Measurements from ENCODE around the gene GTPBP3. TPM values are rescaled to one million over a fixed set of nuclear protein-coding genes. Genes with fewer than 3 reads are reported as not detected.
"Not testable (repeated sequence)": the region's sequence is repeated elsewhere in the genome, so short reads cannot be mapped to it uniquely, and the experiment has no call there.

GTPBP3 gene
- total RNA-seq, 1 donor from 2014 or later = 22.0 TPM

DNA sequence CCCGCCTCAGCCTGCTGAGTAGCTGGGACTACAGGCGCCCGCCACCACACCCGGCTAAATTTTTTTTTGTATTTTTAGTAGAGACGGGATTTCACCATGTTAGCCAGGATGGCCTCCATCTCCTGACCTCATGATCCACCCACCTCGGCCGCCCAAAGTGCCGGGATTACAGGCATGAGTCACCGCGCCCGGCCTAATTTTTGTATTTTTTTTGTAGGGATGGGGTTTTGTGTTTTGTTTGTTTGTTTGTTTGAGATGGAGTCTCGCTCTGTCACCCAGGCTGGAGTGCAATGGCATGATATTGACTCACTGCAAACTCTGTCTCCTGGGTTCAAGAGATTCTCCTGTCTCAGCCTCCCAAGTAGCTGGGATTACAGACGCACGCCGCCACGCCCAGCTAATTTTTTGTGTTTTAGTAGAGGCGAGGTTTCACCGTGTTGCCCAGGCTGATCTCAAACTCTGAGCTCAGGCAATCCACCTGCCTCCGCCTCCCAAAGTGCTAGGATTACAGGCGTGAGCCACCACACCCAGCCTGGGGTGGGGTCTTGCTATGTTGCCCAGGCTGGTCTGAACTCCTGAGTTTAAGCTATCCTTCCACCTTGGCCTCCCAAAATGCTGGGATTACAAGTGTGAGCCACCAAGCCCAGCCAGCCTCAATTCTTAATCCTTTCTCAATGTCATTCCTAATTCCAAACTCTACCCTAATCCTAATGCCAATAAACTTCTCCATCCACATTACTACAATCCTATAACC is 26.7 kb downstream of the GTPBP3 start:
- intact Hi-C loops (cut with DNase I); DNase-seq (ENCODE audit: low spot score); ATAC-seq: not testable (repeated sequence)

DNA sequence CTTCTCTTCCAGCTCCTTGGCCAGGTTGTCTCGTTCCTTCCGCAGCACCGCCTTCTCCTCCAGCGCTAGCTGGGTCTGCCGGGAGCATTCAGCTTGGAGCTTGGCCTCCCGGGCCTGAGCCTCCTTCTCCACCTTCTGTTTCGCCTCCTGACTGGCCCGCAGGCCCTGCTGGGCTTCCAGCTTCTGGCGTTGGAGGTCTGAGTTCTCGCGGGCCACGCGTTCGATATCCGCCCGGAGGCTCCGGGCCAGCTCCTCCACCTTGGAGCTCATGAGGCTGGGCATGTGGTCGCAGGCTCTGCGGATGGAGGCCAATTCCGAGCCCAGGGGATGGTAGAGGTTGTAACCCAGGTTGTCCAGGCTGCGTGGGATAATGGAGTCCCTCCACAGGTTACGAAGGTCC is 28.0 kb downstream of the GTPBP3 start:
- ATAC-seq (no peak), DNase-seq (ENCODE audit: low spot score) (no peak)
- intact Hi-C loops (cut with DNase I) = no loop called here

DNA sequence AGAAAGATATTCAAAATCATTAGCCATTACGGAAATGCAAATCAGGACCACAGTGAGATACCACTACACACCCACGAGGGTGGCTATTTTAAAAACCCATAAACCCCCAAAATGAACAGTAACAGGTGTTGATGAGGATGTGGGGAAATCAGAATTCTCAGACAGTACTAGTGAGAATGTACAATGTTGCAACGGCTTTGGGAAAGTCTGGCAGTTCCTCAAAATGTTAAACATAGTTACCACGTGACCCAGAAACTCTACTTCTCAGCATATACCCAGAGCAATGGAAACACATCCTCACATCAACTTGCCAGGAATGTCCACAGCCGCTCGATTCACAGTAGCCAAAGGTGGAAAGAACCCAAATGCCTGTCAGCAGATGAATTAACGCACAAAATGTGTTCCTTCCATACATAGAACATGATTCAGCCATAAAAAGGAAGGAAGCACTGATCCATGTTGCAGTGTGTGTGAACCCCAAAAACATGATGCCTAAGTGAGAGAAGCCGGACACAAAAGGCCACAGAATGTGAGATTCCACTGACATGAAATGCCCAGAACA is 32.8 kb downstream of the GTPBP3 start:
- ATAC-seq (peak; percentile 62), DNase-seq (ENCODE audit: low spot score) (no peak)
- intact Hi-C loops (cut with DNase I) = no loop called here

DNA sequence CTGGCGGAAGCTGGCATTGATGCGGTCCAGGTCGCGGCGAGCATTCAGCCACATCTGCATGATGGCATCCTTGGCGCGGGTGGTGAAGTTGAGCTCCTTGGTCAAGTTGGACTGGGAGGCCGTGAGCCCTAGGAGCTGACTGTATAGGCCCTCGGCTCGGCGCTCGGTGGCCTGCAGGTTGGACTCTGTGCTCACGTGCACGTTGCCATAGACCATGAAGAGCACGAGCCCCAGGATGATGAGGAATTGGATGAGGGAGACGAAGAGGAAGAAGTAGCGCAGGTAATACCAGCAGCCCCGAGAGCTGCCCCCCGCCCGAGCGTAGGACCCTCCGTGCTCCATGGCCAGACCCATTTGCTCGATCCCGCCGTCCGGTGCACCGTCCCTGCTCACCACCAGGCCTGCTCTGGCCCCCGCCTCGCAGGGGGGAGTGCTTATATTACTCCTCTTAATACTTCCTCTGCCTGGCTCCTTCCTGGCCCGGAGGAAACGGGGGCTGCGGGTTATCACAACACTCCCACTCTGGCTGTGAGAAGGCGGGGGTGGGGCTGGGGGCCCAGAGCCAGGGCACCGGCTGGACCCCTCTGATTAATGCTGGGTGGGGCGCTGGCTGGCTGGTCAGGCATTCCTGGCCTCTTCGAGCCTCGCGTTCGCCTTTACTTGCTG is 39.7 kb downstream of the GTPBP3 start, which contains the start of gene PLVAP:
Gene PLVAP, minus strand, starts transcription at position 408 of the 666 bp plus-strand sequence. Its CDS starts 54 bp downstream, at position 354.
- DNase-seq (ENCODE audit: low spot score) (no peak), ATAC-seq (peak; percentile 28)
- intact Hi-C loops (cut with DNase I) = no loop called here

DNA sequence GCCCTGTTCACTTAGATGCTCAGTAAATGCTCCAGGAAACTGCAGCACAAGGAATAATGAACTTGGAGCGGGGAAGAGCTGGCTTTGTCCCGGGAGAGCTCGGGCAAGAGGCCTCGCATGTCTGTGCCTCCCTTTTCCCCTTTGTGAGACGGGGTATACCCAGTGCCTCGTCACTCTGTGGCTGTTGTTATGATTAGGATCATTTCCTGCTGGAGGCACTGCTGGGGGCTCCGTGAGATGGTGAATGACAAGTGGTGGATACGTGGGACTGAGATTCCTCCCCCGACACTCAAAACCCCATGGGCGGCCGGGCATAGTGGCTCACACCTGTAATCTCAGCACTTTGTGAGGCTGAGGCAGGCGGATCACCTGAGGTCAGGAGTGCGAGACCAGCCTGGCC is 40.9 kb downstream of the GTPBP3 start:
- intact Hi-C loops (cut with DNase I) = no loop called here
- no peak for ATAC-seq
- DNase-seq (ENCODE audit: low spot score) = no peak

DNA sequence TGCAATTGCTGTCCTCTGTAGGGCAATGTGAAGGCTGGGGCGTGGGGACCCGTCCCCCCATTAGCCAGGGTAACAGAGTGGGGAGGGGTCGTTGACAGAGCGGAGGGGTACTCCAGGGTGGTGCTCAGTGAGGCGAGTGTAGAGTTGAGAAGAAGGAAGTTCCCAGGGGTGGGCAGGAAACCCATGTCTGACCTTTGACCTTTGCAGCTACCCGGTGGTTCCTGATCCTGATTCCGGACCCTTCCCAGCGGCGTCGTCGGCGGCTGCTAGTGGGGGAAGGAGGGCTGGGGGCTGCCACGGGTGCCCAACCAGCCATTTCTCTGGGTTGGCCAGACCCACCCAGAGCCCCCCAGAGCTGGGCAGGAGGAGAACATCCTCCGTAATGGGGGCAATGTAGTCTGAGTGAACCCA is 41.9 kb downstream of the GTPBP3 start:
- ATAC-seq = no peak
- intact Hi-C loops (cut with DNase I) = no loop called here
- no peak for DNase-seq (ENCODE audit: low spot score)

DNA sequence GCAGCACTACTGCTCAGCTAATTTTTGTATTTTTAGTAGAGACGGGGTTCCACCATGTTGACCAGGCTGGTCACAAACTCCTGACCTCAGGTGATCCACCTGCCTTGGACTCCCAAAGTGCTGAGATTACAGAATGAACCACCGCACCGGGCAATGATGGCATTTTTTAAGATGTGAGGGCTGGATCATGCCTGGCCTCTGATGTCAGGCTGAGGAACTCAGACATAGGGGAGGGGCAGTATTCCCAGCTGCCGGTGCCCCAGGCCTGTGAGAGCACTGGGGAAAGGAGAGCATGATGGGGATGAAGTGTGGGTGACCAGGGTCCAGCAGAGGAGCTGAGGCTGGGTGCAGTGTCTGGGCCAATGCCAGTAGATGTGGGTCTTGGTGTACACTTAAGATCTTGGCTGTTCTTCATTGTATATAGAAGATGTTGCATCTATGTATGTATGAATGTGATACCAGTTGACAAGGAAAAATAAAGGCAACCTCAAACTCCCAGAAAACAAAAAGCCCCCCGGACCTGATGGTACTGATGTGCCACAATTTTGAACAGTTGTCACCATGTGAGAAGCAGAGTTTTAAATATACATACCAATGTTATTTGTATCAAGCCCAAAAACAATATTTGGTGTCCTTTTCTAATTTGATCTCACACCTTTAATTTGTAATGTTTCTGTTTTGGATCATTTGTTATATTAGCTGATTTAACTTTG is 43.2 kb downstream of the GTPBP3 start:
- intact Hi-C loops (cut with DNase I) = loop anchor here (5.0 to 10.0 kb wide), 2 partner anchors 33 to 86 kb away; no protein-coding TSS in a partner anchor
- ATAC-seq = no peak
- no peak for DNase-seq (ENCODE audit: low spot score)

DNA sequence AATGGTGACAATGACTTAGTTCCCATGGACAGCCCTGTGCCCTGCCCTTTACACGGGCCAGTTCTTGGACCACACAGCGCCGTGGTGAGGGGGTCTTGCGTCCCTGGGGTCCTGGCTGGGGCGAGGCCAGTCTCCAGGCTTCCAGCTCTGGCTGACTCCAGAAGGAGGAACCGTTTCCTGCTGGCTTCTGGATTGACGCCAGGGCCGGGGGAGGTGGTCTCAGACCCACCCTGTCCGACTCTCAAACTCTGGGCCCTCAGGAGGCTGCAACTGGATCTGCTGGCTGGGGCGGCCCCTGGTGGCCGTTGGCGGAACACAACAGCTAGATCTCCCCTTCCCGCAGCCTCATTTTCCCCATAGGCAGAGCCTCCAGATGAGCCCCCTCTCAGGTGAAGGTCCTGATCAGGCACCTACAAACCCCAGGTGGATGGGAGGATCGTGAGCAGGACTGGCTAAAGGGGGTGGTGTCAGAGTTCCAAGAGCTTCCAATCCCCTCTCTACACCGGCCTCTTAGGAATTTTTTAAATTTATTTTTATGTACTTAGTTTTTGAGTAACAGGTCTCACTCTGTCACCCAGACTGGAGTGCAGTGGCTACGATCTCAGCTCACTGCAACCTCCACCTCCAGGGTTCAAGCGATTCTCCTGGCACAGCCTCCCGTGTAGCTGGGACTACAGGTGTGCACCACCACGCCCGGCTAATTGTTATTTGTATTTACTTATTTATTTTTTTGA is 48.7 kb downstream of the GTPBP3 start:
- DNase-seq (ENCODE audit: low spot score) (peak; percentile 74), ATAC-seq (peak; percentile 60)
- intact Hi-C loops (cut with DNase I) = loop anchor here (10.0 kb wide), 1 partner anchor 91 kb away; no protein-coding TSS in a partner anchor

DNA sequence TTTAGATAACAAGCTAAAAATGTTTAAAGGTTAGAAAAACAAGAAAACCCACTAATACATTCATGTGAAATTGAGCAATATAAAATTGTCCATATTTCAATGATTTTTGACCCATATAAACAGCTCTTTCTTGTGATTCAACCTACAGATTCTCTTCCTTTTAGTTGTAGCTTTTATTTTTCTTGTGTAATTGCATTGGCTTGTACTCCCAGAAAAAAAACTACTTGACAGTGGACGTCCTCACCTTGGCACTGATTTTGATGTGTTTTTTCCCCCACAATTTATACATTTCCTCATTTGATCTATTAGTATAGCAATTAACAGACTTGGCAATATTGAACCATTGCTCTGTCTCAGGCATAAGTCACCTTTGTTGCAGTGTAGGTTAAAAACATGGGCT is 51.9 kb downstream of the GTPBP3 start:
- ATAC-seq (no peak), DNase-seq (ENCODE audit: low spot score) (no peak)
- intact Hi-C loops (cut with DNase I) = loop anchor here (10.0 kb wide), 1 partner anchor 94 kb away; no protein-coding TSS in a partner anchor

DNA sequence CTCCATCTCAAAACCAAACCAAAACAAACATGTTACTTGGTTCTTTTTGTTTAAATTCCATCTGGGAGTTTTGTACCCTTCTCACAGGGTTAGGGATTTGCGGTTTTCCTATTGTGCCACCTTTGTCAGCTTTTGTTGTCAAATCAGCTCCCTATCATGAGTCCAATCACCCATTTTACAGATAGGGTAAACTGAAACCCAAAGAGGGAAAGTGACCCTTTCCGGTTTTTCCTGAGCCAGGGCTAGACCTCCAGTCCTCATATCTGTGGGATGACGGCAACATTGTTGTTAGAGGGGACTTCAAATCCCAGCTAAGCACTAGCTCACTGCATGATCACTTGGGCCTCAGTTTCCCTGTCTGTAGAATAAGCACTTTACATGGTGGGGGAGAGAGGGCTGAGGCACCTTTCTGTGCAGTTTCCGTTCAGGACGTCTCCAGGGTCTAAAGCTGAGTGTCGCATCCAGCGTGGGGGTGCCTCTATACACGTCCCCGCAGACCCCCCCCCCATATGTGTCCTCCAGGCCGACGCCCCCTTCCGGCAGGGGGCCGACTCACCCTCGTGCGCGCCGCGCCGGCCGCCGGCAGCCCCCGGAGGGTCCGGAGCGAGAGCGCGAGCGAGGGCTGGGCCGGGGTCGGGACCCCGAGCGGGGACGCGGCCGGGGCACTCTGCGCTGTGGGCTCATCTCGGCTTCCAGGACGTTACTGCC is 52.8 kb downstream of the GTPBP3 start:
- ATAC-seq = peak; percentile 3
- intact Hi-C loops (cut with DNase I) = loop anchor here (10.0 kb wide), 1 partner anchor 95 kb away; no protein-coding TSS in a partner anchor

DNA sequence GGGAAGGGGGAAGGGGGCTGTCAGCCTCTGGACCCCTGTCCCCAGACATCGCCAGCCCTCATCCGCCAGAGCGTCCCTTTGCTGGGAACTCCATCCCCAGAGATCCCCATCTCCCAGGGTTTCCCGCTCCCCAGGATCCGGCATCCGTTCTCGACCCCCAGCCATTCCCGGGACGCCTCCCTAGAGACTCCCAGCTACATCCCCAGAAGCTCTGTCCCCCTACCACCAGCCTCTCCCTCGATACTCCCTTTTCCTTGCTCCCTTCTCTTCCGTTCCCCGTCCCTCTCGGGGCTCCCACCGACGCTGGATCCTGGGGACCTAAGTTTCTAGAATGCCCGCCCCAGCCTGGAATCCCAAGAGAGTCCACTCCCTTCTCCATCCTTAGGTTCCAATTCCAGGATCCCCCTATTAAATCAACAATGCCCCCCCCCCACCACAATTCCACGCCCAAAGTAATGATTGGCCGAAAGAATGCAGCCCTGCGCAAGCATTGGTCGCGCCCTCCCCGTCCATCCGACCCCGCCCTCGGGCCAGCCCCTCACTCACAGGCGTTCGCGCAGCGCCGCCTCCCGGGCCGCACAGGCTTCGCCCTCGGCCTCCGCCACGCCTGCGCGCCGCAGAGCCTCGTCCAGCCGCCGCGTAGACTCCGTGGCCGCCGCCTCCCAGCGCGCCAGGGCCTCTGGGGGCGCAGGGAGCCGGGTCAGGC is 53.5 kb downstream of the GTPBP3 start:
- intact Hi-C loops (cut with DNase I) = no loop called here
- peak; percentile 92 for DNase-seq (ENCODE audit: low spot score)
- ATAC-seq = peak; percentile 96

More for the DNA sequence above, 52.8 kb downstream of the GTPBP3 start:
- no peak for DNase-seq (ENCODE audit: low spot score)

DNA sequence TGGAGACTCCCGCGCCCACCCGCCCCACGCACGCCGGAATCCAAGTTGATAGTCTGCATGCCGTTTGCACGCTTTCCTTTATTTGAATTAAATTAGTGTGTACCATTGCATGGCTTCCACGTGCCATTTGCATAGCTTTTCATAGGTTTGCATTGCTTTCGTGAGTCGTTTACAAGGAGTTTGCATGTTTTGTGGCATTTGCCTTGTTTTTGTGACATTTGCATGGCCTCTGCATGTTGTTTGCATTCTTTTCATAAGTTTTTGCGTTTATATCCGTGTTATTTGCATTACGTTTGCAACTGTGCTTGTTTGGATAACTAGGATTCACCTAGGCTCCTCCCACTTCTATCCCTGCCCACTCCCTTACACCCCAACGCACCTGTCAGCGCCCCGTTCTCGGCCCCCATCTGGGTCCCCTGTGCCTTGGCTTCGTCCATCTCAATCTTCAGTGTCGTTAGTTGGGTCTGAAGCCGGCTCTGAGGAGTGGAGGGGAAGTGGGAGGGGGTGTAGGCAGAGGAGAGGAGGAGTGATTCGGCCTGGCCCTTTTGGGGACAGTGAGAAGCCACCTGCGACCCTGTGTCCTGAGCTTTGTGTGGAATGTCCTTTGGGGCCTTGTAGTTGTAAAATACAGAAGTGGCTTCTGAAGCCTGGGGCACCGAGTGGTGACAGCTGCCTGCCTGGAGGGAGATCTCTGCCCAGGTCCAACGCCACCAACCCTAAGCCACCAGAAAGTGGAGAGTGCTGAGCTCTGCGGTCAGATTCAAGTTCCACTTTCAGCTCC is 54.2 kb downstream of the GTPBP3 start:
- intact Hi-C loops (cut with DNase I) = no loop called here
- peak; percentile 5 for ATAC-seq
- no peak for DNase-seq (ENCODE audit: low spot score)

Other genes with a start within 250 kb of the GTPBP3 start
- gene USE1, start 122.2 kb upstream of the GTPBP3 start, total RNA-seq = 27.4 TPM
- 23.4 TPM for gene OCEL1, start 111.3 kb upstream of the GTPBP3 start, total RNA-seq
- 23.9 TPM for gene NR2F6, start 91.6 kb upstream of the GTPBP3 start, total RNA-seq
- 9.6 TPM for gene USHBP1, start 72.8 kb upstream of the GTPBP3 start, total RNA-seq
- gene BABAM1, start 70.1 kb upstream of the GTPBP3 start, total RNA-seq = 66.6 TPM
- 1.7 TPM for gene ANKLE1, start 55.7 kb upstream of the GTPBP3 start, total RNA-seq
- gene ABHD8, start 34.1 kb upstream of the GTPBP3 start, total RNA-seq = 14.9 TPM
- gene MRPL34, start 31.7 kb upstream of the GTPBP3 start, total RNA-seq = 55.0 TPM
- 29.4 TPM for gene DDA1, start 28.0 kb upstream of the GTPBP3 start, total RNA-seq
- gene ANO8, start 2.7 kb upstream of the GTPBP3 start, total RNA-seq = 14.8 TPM
- gene PLVAP, start 39.8 kb downstream of the GTPBP3 start, total RNA-seq = 283 TPM
- 0.62 TPM for gene CCDC194, start 56.6 kb downstream of the GTPBP3 start, total RNA-seq
- gene BST2, start 68.1 kb downstream of the GTPBP3 start, total RNA-seq = 80.0 TPM
- gene MVB12A, start 82.5 kb downstream of the GTPBP3 start, total RNA-seq = 32.1 TPM
- gene TMEM221, start 111.1 kb downstream of the GTPBP3 start, total RNA-seq = 0.36 TPM
- not detected for gene NXNL1, start 123.4 kb downstream of the GTPBP3 start, total RNA-seq
- gene SLC27A1, start 133.0 kb downstream of the GTPBP3 start, total RNA-seq = 47.3 TPM
- 47.3 TPM for gene PGLS, start 174.1 kb downstream of the GTPBP3 start, total RNA-seq
- 84.0 TPM for gene COLGALT1, start 218.1 kb downstream of the GTPBP3 start, total RNA-seq

All from sciatic nerve (tissue), 2 donors.